Measurements from ENCODE around the gene SLC4A1.

GRCh38 chr17:44263345-44263902, 4.5 kb downstream of the SLC4A1 start:
- no peak for TF ChIP-seq CTCF (IDR thresholded peaks at IDR 0.05; ENCODE audit: low read length)
- no peak for TF ChIP-seq EZH2 (optimal IDR thresholded peaks at IDR 0.05; ENCODE audit: low read depth, low read length)

Measured in MM.1S (cell line).